GM21619 (cell line): ENCODE measurements around the gene RTCA.

Source experiments
- ATAC-seq: cut with Tn5 transposase; IDR thresholded peaks from one replicate; pipeline ENCODE4 v1.9.1; 2021; ENCODE audit not compliant: unreplicated experiment

Gene RTCA

GRCh38 chr1:100342348-100342747 lies 76.3 kb downstream of the RTCA start:
- ATAC-seq: no peak
